Neutrophil (primary cell): ENCODE data around the gene BOLL.
"Not testable (repeated sequence)": the region's sequence is repeated elsewhere in the genome, so short reads cannot be mapped to it uniquely, and the experiment has no call there.

Experiments
- H3K27ac ChIP-seq: fragments of 200-600 bp; sonication (generic); 2 replicates; pipeline ENCODE4 v1.5.1; 2016; ENCODE audit warnings: mild to moderate bottlenecking, moderate library complexity
- H3K27me3 ChIP-seq: fragments of 200-600 bp; sonication (generic); 2 replicates; pipeline ENCODE4 v1.6.0; 2016; ENCODE audit warnings: mild to moderate bottlenecking
- H3K36me3 ChIP-seq: fragments of 200-600 bp; sonication (generic); 2 replicates; pipeline ENCODE4 v1.5.1; 2017
- H3K4me1 ChIP-seq, 2 experiments: fragments of 200-600 bp in 1 of 2; sonication (generic) in 1 of 2; 1 replicate in 1 of 2; 2 replicates in 1 of 2; pipeline versions ENCODE4 v1.5.1 to v1.6.1; 2013 to 2016; ENCODE audit warnings: low read depth in 1 of 2, low read length in 1 of 2, mild to moderate bottlenecking in 1 of 2, moderate library complexity in 1 of 2; ENCODE audit not compliant: control insufficient read depth in 1 of 2, insufficient read depth in 1 of 2
- H3K4me3 ChIP-seq, 2 experiments: fragments of 200-600 bp in 1 of 2; sonication (generic) in 1 of 2; 1 replicate in 1 of 2; 2 replicates in 1 of 2; pipeline ENCODE4 v1.5.1; 2013 to 2016; ENCODE audit warnings: low read depth in 1 of 2, low read length in 1 of 2, mild to moderate bottlenecking in 1 of 2, moderate library complexity in 1 of 2
- H3K9me3 ChIP-seq: fragments of 200-600 bp; sonication (generic); 2 replicates; pipeline ENCODE4 v1.5.1; 2016
- CTCF ChIP-seq: fragments of 200-600 bp; sonication (generic); IDR thresholded peaks from 2 replicates; pipeline ENCODE4 v1.5.1; 2016; ENCODE audit warnings: antibody characterized with exemption

BOLL gene

GRCh38 chr2:197706839-197707207 lies 78.3 kb downstream of the BOLL start:
- Histone ChIP-seq H3K27me3 (no peaks in the 10 kb centered on the region), H3K4me3 (no peak overlapping the region), H3K4me1 (peaks cover 31 to 35% of the 10 kb centered on the region in 2 experiments), H3K9me3 (no peaks in the 10 kb centered on the region), H3K36me3 (no peaks in the 10 kb centered on the region), H3K27ac (no peak overlapping the region)
- TF ChIP-seq CTCF = no peak

- Histone ChIP-seq H3K4me3 (peak overlapping the region; percentile 81 to 82), H3K27me3 (no peaks in the 10 kb centered on the region), H3K9me3 (no peaks in the 10 kb centered on the region), H3K36me3 (no peaks in the 10 kb centered on the region), H3K4me1 (peaks cover 24 to 30% of the 10 kb centered on the region in 2 experiments), H3K27ac (no peak overlapping the region)
- no peak for TF ChIP-seq CTCF
Observed at GRCh38 chr2:197705912-197706838, 78.9 kb downstream of the BOLL start.

- Histone ChIP-seq H3K27me3 (no peaks in the 10 kb centered on the region), H3K4me3 (peak within 1 kb of the TSS; percentile 81 to 82), H3K4me1 (peaks cover 17 to 26% of the 10 kb centered on the region in 2 experiments), H3K9me3 (no peaks in the 10 kb centered on the region), H3K36me3 (no peaks in the 10 kb centered on the region), H3K27ac (peak within 1 kb of the TSS; percentile 79)
- peak; percentile 40 for TF ChIP-seq CTCF
Observed at GRCh38 chr2:197705121-197705911, 79.8 kb downstream of the BOLL start, which contains the start of gene MARS2. MARS2 (plus strand) TSS chr2:197705369; CDS start chr2:197705406, 37 bp downstream.

GRCh38 chr2:197704434-197705120 lies 80.5 kb downstream of the BOLL start:
- Histone ChIP-seq H3K27me3 (no peaks in the 10 kb centered on the region), H3K4me3 (peak overlapping the region; percentile 81 to 82), H3K36me3 (no peaks in the 10 kb centered on the region), H3K9me3 (no peaks in the 10 kb centered on the region), H3K27ac (peak overlapping the region; percentile 79), H3K4me1 (peaks cover 17 to 26% of the 10 kb centered on the region in 2 experiments)
- no peak for TF ChIP-seq CTCF

- Histone ChIP-seq H3K9me3 (no peaks in the 10 kb centered on the region), H3K27me3 (no peaks in the 10 kb centered on the region), H3K27ac (no peak overlapping the region), H3K36me3 (no peaks in the 10 kb centered on the region), H3K4me1 (peaks cover 12% of the 10 kb centered on the region in 2 experiments), H3K4me3 (no peak overlapping the region)
- TF ChIP-seq CTCF = no peak
Observed at GRCh38 chr2:197700960-197701359, 84.2 kb downstream of the BOLL start.

- not testable (repeated sequence) for H3K27ac ChIP-seq, H3K4me3 ChIP-seq, H3K36me3 ChIP-seq, H3K9me3 ChIP-seq, H3K4me1 ChIP-seq, H3K27me3 ChIP-seq
Observed at GRCh38 chr2:197699724-197700123, 85.4 kb downstream of the BOLL start.

- H3K27ac ChIP-seq, H3K4me3 ChIP-seq, H3K36me3 ChIP-seq, H3K4me1 ChIP-seq, H3K9me3 ChIP-seq, H3K27me3 ChIP-seq: not testable (repeated sequence)
Observed at GRCh38 chr2:197696571-197696970, 88.5 kb downstream of the BOLL start.

- not testable (repeated sequence) for H3K36me3 ChIP-seq, H3K27ac ChIP-seq, H3K9me3 ChIP-seq, H3K4me3 ChIP-seq, H3K27me3 ChIP-seq, H3K4me1 ChIP-seq
Observed at GRCh38 chr2:197695971-197696370, 89.1 kb downstream of the BOLL start.
